NCI-H1436 (cell line): ENCODE measurements around the gene MAP3K7CL.

ENCODE experiments used
- DNase-seq: peaks from one replicate; lab custom pipeline; 2025; lab: John Stamatoyannopoulos, UW

Gene MAP3K7CL, protein sequence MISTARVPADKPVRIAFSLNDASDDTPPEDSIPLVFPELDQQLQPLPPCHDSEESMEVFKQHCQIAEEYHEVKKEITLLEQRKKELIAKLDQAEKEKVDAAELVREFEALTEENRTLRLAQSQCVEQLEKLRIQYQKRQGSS

GRCh38 chr21:29130270-29130969, at the start of gene MAP3K7CL:
Gene MAP3K7CL, plus strand, starts transcription at chr21:29130644. Its CDS starts 2,701 bp downstream, at chr21:29133345.
- DNase-seq = no peak

- no peak for DNase-seq
Measured at GRCh38 chr21:29082046-29082815, 48.2 kb upstream of the MAP3K7CL start.

GRCh38 chr21:29083306-29083705, 47.1 kb upstream of the MAP3K7CL start:
- no peak for DNase-seq

DNA sequence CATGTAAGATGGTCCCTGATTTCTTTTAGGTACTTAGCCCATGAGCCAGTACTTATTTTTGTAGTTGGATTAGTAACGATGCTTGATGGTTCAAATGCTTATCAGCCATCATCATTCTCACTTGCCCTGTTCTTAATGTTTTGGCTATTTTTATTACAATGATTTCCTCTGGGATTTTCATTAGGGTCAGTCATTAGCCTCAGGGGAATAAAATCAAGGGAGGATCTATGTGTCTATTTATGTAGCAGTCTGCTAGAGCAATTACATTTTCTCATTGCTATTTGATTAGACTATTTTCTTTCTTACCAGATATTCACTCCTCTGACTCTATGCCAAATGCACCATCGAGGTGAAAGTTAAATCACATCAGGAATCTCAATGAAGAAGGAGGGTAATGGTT, 46.1 kb upstream of the MAP3K7CL start:
- DNase-seq = no peak

DNA sequence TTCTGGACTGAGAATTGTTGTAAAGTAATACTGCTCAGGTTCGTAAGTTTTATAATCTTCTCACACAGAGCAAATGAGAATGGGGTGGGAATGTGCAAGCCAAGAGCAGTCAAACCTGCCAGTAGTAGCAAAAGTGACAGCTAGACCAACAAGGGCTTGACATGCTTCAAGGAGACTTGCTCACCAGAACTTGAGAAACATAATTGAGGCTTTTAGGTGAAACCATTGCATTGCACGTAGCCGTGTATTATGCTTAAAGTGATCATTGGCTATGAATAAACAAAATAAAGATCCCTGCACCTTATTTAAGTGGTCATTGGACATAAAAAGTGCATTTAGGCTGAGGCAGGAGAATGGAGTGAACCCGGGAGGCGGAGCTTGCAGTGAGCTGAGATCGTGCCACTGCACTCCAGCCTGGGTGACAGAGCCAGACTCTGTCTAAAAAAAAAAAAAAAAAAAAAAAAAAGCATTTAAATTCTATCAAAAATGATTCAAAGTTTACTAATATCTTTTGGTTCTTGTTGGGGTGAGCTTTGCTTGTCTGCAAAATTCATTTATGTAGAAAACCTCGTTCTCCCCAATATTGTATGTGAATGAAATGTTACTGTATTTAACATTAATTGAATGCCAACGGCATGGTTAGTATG, 45.2 kb upstream of the MAP3K7CL start:
- no peak for DNase-seq

GRCh38 chr21:29091033-29091432, 39.4 kb upstream of the MAP3K7CL start:
- no peak for DNase-seq

DNA sequence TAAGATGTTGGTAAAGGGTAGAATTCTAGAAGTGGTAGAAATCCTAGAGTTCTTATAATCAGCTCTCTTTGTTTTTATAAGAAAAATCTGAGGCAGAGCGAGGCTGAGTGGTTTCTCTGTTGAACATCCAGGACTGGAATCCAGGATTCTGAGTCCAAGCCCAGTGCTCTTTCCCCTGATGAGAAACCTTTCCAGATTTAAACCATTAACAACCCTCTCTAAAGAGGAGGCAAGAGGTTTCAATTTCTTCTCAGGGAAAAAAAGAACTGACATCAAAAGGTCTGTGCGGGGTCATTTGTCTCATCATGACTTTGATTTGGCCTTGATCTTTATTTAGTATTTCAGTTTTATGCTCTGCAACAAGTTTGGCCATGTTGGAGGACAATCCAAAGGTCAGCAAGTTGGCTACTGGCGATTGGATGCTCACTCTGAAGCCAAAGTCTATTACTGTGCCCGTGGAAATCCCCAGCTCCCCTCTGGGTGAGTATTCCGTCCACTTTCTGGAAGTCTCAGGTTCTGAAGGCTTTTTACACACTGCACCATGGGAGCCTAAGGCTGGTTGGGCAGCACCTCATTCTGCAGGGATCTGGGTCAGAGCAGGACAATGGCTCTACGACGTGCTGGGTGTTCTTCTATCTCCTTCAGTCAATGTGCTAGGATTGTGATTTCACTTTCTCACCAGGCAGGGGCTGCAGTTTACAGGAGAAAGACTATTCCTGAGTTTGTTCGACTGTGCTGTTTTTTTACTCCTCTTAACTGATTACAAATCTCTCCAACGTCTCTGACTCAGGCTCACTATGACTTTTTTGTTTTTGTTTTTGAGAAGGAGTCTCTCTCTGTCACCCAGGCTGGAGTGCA, 38.1 kb upstream of the MAP3K7CL start:
- no peak for DNase-seq

GRCh38 chr21:29096218-29097015, 34.0 kb upstream of the MAP3K7CL start:
- no peak for DNase-seq

DNA sequence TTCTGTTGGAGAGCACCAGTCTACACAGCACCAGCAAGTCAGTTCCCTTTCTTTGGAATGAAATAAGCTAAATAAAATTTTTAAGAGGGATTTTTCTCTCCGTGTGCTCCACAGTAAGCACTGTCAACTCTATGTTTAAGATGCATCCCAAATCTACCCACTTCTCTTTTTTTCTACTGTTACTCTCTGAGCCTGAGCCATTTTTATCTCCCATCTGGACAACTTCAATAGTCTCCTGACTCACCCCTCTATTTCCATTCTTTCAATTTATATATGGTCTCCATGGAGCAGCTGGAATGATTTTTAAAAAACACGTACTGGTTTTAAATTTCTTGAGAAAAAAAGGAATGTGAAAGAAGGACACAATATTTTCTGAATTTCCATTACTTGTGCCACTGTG, 32.3 kb upstream of the MAP3K7CL start:
- no peak for DNase-seq

- no peak for DNase-seq
Measured at GRCh38 chr21:29102791-29103257, 27.6 kb upstream of the MAP3K7CL start.

GRCh38 chr21:29104239-29104708, 26.2 kb upstream of the MAP3K7CL start:
- no peak for DNase-seq

GRCh38 chr21:29105218-29105617, 25.2 kb upstream of the MAP3K7CL start:
- no peak for DNase-seq

GRCh38 chr21:29114765-29115500, 15.5 kb upstream of the MAP3K7CL start:
- no peak for DNase-seq

DNA sequence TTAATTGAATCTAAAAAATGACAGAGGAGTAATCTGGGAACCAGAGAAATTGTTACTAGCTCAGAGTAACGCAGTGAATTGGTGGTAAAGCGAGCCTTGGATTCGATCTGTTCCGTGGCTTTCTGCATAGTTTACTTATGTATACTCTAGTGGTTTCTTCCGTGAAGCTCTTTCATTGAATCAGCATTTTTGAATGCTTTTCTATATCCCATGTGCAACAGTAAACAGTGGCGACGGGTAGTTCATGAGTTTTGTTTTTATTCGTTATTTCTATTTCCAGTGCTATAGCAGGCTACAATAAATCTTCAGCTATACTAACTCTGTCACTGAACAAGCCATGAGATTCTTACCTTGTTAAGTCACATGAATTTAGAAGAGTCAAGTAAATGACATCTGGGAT, 14.5 kb upstream of the MAP3K7CL start:
- DNase-seq = no peak

DNA sequence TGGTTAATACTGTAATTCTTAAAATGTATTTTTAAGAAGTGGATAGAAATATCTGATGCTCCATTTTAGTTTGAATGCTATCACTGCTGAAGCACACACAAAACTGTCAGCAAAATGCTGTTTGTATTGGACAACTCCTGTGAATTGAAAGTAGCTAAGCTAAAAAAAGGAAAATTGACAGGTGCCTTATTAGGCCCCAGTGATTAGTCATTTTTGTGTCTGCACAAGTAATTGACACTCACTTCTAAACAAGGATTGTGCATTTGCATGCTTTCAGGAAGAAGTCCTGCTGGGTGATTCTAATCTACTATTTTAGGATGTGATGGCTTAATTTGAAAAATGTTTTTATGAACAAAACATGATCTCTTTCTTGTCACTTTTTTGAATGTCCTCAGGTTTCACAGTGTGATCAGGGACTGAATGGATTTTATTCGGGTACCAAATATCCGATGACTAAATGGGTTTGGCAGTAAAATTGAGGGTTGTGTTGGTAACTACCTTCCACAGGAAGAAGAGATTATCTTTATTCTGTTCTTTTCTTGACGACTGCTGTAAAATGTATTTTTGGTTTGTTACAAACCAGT, 13.0 kb upstream of the MAP3K7CL start:
- no peak for DNase-seq

DNA sequence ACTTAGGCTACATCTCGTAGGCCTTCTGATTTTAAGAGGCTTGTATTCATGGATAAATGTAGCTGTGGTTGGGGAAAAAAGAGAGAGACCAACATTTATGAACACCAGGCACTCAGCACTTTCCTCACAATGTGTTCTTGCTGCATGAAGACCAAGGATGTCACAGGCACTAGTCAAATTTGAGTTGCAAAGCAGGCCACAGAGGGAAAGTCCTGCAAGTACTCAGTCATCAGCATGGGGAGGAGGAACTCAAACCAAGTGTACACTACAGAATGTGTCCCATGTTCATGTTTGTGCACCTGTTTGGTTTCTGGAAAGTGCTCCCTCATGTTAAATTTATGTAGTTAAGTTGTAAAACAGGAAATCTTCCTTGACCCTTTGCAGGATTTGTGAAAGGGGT, 8.7 kb upstream of the MAP3K7CL start:
- DNase-seq = no peak

DNA sequence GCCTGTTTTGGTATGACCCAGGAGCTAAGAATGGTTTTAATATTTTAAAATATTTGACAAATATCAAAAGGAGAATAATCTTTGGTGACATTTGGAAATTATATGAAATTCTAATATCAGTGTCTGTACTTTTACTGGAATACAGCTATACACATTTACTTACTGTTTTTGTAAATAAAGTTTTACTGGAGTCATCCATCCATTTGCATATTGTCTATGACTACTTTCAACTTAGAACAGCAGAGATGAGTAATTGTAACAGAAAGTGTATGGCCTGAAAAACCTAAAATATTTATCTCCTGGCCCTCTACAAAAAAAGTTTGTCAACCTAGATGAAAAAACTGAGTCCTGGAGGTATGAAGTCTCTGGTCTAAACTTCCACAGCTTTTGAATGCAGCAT, 5.8 kb upstream of the MAP3K7CL start:
- DNase-seq = no peak

DNA sequence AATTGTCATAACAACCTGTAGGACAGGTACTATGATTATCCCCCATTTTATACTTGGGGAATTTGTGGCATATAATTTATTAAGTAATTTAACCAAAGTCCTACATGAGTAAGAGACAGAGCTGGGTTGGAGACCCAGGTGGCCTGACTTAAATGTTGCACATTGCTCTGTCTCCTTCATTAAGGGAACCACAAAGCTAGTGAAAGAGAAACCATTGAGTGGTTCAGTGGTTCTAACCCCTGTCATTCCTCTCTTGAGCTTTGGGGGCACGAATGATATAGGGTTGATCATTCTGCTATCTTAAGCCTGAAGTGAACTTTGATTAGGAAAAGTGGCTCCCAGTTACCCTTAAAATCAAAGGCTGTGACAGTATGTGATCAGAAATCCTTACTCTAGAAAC, 5.3 kb upstream of the MAP3K7CL start:
- DNase-seq = no peak

DNA sequence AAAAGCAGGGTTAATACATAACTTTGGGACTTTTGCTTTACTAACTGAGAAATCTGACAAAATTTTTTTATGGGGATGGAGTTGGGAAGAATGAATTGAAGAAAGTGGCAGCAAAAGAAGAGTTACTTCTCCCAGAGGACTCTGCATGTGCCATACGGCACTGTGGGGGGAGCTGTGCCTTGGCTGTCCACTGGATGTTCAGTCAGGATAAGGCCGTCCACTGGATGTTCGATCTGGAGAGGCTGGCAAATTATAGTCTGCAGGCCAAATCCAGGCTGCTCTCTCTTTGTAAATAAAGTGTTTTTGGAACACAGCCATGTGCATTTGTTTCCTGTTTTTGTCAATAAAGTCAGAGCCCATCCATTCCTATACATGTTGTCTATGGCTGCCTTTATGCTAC, 4.5 kb upstream of the MAP3K7CL start:
- DNase-seq = no peak

GRCh38 chr21:29133241-29133640, 2.8 kb downstream of the MAP3K7CL start:
- DNase-seq = no peak
